ENCODE measurements around the gene PITPNM1.

The PITPNM1 gene

GRCh38 chr11:67503119-67504004, 1.8 kb downstream of the PITPNM1 start:
- peaks cover 31% of the 10 kb centered on the region for H4K20me1 ChIP-seq (ENCODE audit: insufficient read depth, low read length, poor library complexity, severe bottlenecking)
- H3K36me3 ChIP-seq (ENCODE audit: insufficient read depth, low read length) = peaks cover 4% of the 10 kb centered on the region; the same call in 1 of the 2 replicates
- peak overlapping the region; percentile 61 for H3K9ac ChIP-seq (ENCODE audit: low read depth, low read length, poor library complexity, severe bottlenecking)

DNA sequence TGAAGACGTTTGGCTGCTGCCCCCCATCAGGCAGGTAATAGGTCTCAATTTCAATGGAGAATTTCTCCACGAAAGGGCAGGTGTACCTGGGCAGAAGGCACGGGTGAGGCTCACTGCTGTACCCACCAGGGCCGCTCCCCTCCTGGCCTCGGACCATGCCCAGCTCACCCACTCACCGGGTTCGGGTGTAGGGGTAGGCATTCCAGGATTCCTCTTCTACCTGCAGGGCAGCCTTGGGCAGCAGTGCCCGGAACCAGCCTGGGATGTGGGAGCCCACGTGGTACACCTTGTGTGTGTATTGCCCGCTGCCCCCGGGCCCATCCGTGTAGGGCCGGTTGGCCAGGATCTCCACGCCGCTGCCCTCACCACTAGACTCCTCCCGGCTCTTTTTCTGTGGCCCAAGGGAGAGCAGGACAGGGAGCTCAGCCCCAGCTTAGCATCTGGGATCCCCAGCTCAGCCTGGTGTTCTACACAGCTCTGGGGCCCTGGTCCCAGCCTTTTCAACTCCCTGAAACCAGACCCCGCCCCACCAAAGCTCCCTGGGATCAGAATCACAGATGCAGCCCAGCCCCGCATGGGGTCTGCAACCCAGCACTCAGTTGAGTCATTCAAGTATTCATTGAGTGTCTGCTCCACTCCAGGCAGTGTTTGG, 2.7 kb downstream of the PITPNM1 start:
- Histone ChIP-seq H3K4me3 (ENCODE audit: low read length, poor library complexity, severe bottlenecking) (no peak overlapping the region), H3K9me2 (replicated peaks; ENCODE audit: low read depth, low read length) (no peaks in the 10 kb centered on the region), H3K79me2 (ENCODE audit: insufficient read depth, low read length) (peaks cover 34% of the 10 kb centered on the region), H3F3A (ENCODE audit: low read depth) (peaks cover 6% of the 10 kb centered on the region), H4K20me1 (ENCODE audit: insufficient read depth, low read length, poor library complexity, severe bottlenecking) (peaks cover 28% of the 10 kb centered on the region), H3K4me2 (ENCODE audit: low read depth, low read length, poor library complexity, severe bottlenecking) (no peak overlapping the region), H3K9ac (ENCODE audit: low read depth, low read length, poor library complexity, severe bottlenecking) (no peak overlapping the region), H3K27me3 (ENCODE audit: insufficient read depth, low read length, poor library complexity, severe bottlenecking) (no peaks in the 10 kb centered on the region), H2AFZ (ENCODE audit: low read length) (no peak overlapping the region), H3K9me3 (ENCODE audit: insufficient read depth, low read depth, low read length) (no peaks in the 10 kb centered on the region), H3K4me1 (ENCODE audit: insufficient read depth, low read length, poor library complexity, severe bottlenecking) (peaks cover 44% of the 10 kb centered on the region), H3K36me3 (ENCODE audit: insufficient read depth, low read length) (peaks cover 4% of the 10 kb centered on the region; the same call in 1 of the 2 replicates)
- TF ChIP-seq CTCF (conservative IDR thresholded peaks at IDR 0.05; ENCODE audit: low read length) = no peak
- TF ChIP-seq EZH2phosphoT487 (IDR thresholded peaks at IDR 0.05; ENCODE audit: borderline replicate concordance) = no peak

More at GRCh38 chr11:67503119-67504004, 1.8 kb downstream of the PITPNM1 start:
- no peaks in the 10 kb centered on the region for H3K27me3 ChIP-seq (ENCODE audit: insufficient read depth, low read length, poor library complexity, severe bottlenecking)
- H3K4me1 ChIP-seq (ENCODE audit: insufficient read depth, low read length, poor library complexity, severe bottlenecking) = peaks cover 44% of the 10 kb centered on the region
- no peaks in the 10 kb centered on the region for H3K9me2 ChIP-seq (replicated peaks; ENCODE audit: low read depth, low read length)
- H3K4me2 ChIP-seq (ENCODE audit: low read depth, low read length, poor library complexity, severe bottlenecking) = peak overlapping the region; percentile 98
- H3K4me3 ChIP-seq (ENCODE audit: low read length, poor library complexity, severe bottlenecking) = peak overlapping the region; percentile 95
- H3F3A ChIP-seq (ENCODE audit: low read depth) = peaks cover 6% of the 10 kb centered on the region
- TF ChIP-seq CTCF (conservative IDR thresholded peaks at IDR 0.05; ENCODE audit: low read length) = no peak
- no peak for TF ChIP-seq EZH2phosphoT487 (IDR thresholded peaks at IDR 0.05; ENCODE audit: borderline replicate concordance)
- H3K79me2 ChIP-seq (ENCODE audit: insufficient read depth, low read length) = peaks cover 38% of the 10 kb centered on the region
- no peak overlapping the region for H2AFZ ChIP-seq (ENCODE audit: low read length)
- no peaks in the 10 kb centered on the region for H3K9me3 ChIP-seq (ENCODE audit: insufficient read depth, low read depth, low read length)

- peaks cover 28% of the 10 kb centered on the region for H3K79me2 ChIP-seq (ENCODE audit: insufficient read depth, low read length)
- peaks cover 39% of the 10 kb centered on the region for H3K4me1 ChIP-seq (ENCODE audit: insufficient read depth, low read length, poor library complexity, severe bottlenecking)
- no peak overlapping the region for H2AFZ ChIP-seq (ENCODE audit: low read length)
- H3K4me2 ChIP-seq (ENCODE audit: low read depth, low read length, poor library complexity, severe bottlenecking) = no peak overlapping the region
- peaks cover 4% of the 10 kb centered on the region; the same call in 1 of the 2 replicates for H3K36me3 ChIP-seq (ENCODE audit: insufficient read depth, low read length)
- no peaks in the 10 kb centered on the region for H3K9me3 ChIP-seq (ENCODE audit: insufficient read depth, low read depth, low read length)
- H3K4me3 ChIP-seq (ENCODE audit: low read length, poor library complexity, severe bottlenecking) = no peak overlapping the region
- H3K9me2 ChIP-seq (replicated peaks; ENCODE audit: low read depth, low read length) = no peaks in the 10 kb centered on the region
- H3F3A ChIP-seq (ENCODE audit: low read depth) = peaks cover 6% of the 10 kb centered on the region
- TF ChIP-seq CTCF (conservative IDR thresholded peaks at IDR 0.05; ENCODE audit: low read length) = no peak
- TF ChIP-seq EZH2phosphoT487 (IDR thresholded peaks at IDR 0.05; ENCODE audit: borderline replicate concordance) = no peak
- peaks cover 22% of the 10 kb centered on the region for H4K20me1 ChIP-seq (ENCODE audit: insufficient read depth, low read length, poor library complexity, severe bottlenecking)
- no peak overlapping the region for H3K9ac ChIP-seq (ENCODE audit: low read depth, low read length, poor library complexity, severe bottlenecking)
- no peaks in the 10 kb centered on the region for H3K27me3 ChIP-seq (ENCODE audit: insufficient read depth, low read length, poor library complexity, severe bottlenecking)
Measured at GRCh38 chr11:67501854-67502253, 3.3 kb downstream of the PITPNM1 start.

Data from Loucy (cell line).